H7 (cell line): ENCODE results near the gene ALX1. TPM values are rescaled to one million over a fixed set of nuclear protein-coding genes. Genes with fewer than 3 reads are reported as not detected.
"Not testable (repeated sequence)": the region's sequence is repeated elsewhere in the genome, so short reads cannot be mapped to it uniquely, and the experiment has no call there.

ENCODE experiments used
- DNase-seq: peaks from one replicate; pipeline ENCODE4 v3.0.0; 2012
- H3K27me3 ChIP-seq: 2 replicates; pipeline ENCODE4 v1.6.0; 2011; ENCODE audit warnings: mild to moderate bottlenecking, low read length; ENCODE audit not compliant: control insufficient read depth, insufficient read depth
- H3K36me3 ChIP-seq: replicated peaks from 2 replicates; pipeline ENCODE4 v1.5.1; 2011; ENCODE audit warnings: low read length; ENCODE audit not compliant: control insufficient read depth, insufficient read depth
- H3K4me3 ChIP-seq: 2 replicates; pipeline ENCODE4 v1.5.1; 2011; ENCODE audit warnings: low read depth, mild to moderate bottlenecking, control low read depth, low read length, moderate library complexity; ENCODE audit not compliant: insufficient read depth
- total RNA-seq: library from RNA; depleted of rRNA; stranded (reverse); fragments of >200 nt; shearing (Covaris generic); gene quantifications from 2 replicates; pipeline ENCODE4 v1.2.3, GENCODE V29; 2014

The ALX1 gene
- total RNA-seq, 1 experiment from 2014 or later: 7.6 TPM

GRCh38 chr12:85278598-85279448 lies 1.2 kb upstream of the ALX1 start:
- H3K36me3 ChIP-seq: no peaks in the 10 kb centered on the region
- H3K4me3 ChIP-seq: peak overlapping the region; percentile 89
- peaks cover 58% of the 10 kb centered on the region for H3K27me3 ChIP-seq
- peak; percentile 33 for DNase-seq

- Histone ChIP-seq H3K4me3 (peak overlapping the region; percentile 89), H3K36me3 (no peaks in the 10 kb centered on the region), H3K27me3 (peaks cover 50% of the 10 kb centered on the region)
- peak; percentile 59 for DNase-seq
Observed at GRCh38 chr12:85279449-85280164, 413 bp upstream of the ALX1 start.

- no peaks in the 10 kb centered on the region for H3K36me3 ChIP-seq
- peak overlapping the region; percentile 89 for H3K4me3 ChIP-seq
- DNase-seq: no peak
- H3K27me3 ChIP-seq: peaks cover 35% of the 10 kb centered on the region
Observed at GRCh38 chr12:85280984-85281630, 1.1 kb downstream of the ALX1 start.

GRCh38 chr12:85281636-85282312 lies 1.8 kb downstream of the ALX1 start:
- no peak for DNase-seq
- Histone ChIP-seq H3K4me3 (peak overlapping the region; percentile 89; the same call in 1 of the 2 replicates), H3K27me3 (peaks cover 29% of the 10 kb centered on the region), H3K36me3 (no peaks in the 10 kb centered on the region)

GRCh38 chr12:85283560-85283959 lies 3.5 kb downstream of the ALX1 start:
- no peak overlapping the region for H3K4me3 ChIP-seq
- H3K36me3 ChIP-seq: no peaks in the 10 kb centered on the region
- DNase-seq: no peak
- H3K27me3 ChIP-seq: peaks cover 11% of the 10 kb centered on the region

- no peak for DNase-seq
- Histone ChIP-seq H3K36me3 (no peaks in the 10 kb centered on the region), H3K27me3 (no peaks in the 10 kb centered on the region), H3K4me3 (no peak overlapping the region)
Observed at GRCh38 chr12:85296362-85296761, 16.3 kb downstream of the ALX1 start.

- no peaks in the 10 kb centered on the region for H3K36me3 ChIP-seq
- H3K4me3 ChIP-seq: no peak overlapping the region
- H3K27me3 ChIP-seq: no peaks in the 10 kb centered on the region
- DNase-seq: no peak
Observed at GRCh38 chr12:85299053-85299452, 19.0 kb downstream of the ALX1 start.

GRCh38 chr12:85301051-85301450 lies 21.0 kb downstream of the ALX1 start:
- Histone ChIP-seq H3K36me3 (no peaks in the 10 kb centered on the region), H3K27me3 (no peaks in the 10 kb centered on the region), H3K4me3 (no peak overlapping the region)
- no peak for DNase-seq

- H3K36me3 ChIP-seq: no peaks in the 10 kb centered on the region
- H3K4me3 ChIP-seq: no peak overlapping the region
- H3K27me3 ChIP-seq: no peaks in the 10 kb centered on the region
- no peak for DNase-seq
Observed at GRCh38 chr12:85308374-85308773, 28.4 kb downstream of the ALX1 start.

GRCh38 chr12:85309125-85309566 lies 29.1 kb downstream of the ALX1 start:
- no peak for DNase-seq
- H3K4me3 ChIP-seq: no peak overlapping the region
- no peaks in the 10 kb centered on the region for H3K27me3 ChIP-seq
- H3K36me3 ChIP-seq: no peaks in the 10 kb centered on the region

GRCh38 chr12:85310025-85310424 lies 30.0 kb downstream of the ALX1 start:
- no peaks in the 10 kb centered on the region for H3K36me3 ChIP-seq
- no peak for DNase-seq
- no peaks in the 10 kb centered on the region for H3K27me3 ChIP-seq
- no peak overlapping the region for H3K4me3 ChIP-seq

GRCh38 chr12:85310456-85311076 lies 30.5 kb downstream of the ALX1 start:
- H3K27me3 ChIP-seq: no peaks in the 10 kb centered on the region

GRCh38 chr12:85317866-85318636 lies 38.0 kb downstream of the ALX1 start:
- not testable (repeated sequence) for DNase-seq, H3K36me3 ChIP-seq, H3K27me3 ChIP-seq
- H3K4me3 ChIP-seq: peak overlapping the region; percentile 30; the same call in 1 of the 2 replicates

More at GRCh38 chr12:85310456-85311076, 30.5 kb downstream of the ALX1 start:
- Histone ChIP-seq H3K4me3 (no peak overlapping the region), H3K36me3 (no peaks in the 10 kb centered on the region)
- no peak for DNase-seq
